Activated naive CD4-positive, alpha-beta T cell treated with anti-CD3 and anti-CD28 coated beads, Interleukin-2, amount 50 U/mL, for 24 hours (primary cell): ENCODE data around the gene HSFX2.
"Not testable (repeated sequence)": the region's sequence is repeated elsewhere in the genome, so short reads cannot be mapped to it uniquely, and the experiment has no call there.

ENCODE experiments used
- H3K27ac Mint-ChIP-seq: one replicate; pipeline ENCODE4 v1.8.0; 2021; ENCODE audit warnings: mild to moderate bottlenecking, mixed read lengths
- H3K27me3 Mint-ChIP-seq: one replicate; pipeline ENCODE4 v1.8.0; 2021; ENCODE audit warnings: mixed read lengths
- H3K36me3 Mint-ChIP-seq: one replicate; pipeline ENCODE4 v1.8.0; 2021; ENCODE audit warnings: mixed read lengths
- H3K4me1 Mint-ChIP-seq: one replicate; pipeline ENCODE4 v1.8.0; 2021; ENCODE audit warnings: mixed read lengths
- H3K4me3 Mint-ChIP-seq: one replicate; pipeline ENCODE4 v1.8.0; 2021; ENCODE audit warnings: mild to moderate bottlenecking, mixed read lengths
- H3K9me3 Mint-ChIP-seq: one replicate; pipeline ENCODE4 v1.8.0; 2021; ENCODE audit warnings: mixed read lengths

Gene HSFX2

DNA sequence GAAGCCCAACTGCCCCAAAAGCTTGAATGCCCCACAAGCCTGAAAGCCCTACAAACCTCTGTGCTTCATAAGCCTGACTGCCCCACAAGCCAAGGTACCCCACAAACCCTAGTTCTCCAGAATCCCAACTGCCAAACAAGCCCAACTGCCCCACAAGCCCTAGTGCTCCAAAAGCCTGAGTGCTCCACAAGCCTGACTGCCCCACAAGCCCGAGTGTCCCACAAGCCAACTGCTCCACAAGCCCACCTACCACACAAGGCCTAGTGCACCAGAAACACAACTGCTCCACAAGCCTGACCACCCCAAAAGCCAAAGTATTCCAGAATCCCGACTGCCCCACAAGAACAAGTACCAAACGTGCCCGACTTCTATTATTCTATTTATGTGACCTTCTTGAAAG is 31.8 kb downstream of the HSFX2 start:
- H3K9me3 Mint-ChIP-seq, result no peaks in the 10 kb centered on the region
- no peaks in the 10 kb centered on the region for H3K36me3 Mint-ChIP-seq
- H3K4me3 Mint-ChIP-seq, result no peak overlapping the region
- no peaks in the 10 kb centered on the region for H3K27me3 Mint-ChIP-seq
- H3K27ac Mint-ChIP-seq, result no peak overlapping the region
- H3K4me1 Mint-ChIP-seq, result no peaks in the 10 kb centered on the region

DNA sequence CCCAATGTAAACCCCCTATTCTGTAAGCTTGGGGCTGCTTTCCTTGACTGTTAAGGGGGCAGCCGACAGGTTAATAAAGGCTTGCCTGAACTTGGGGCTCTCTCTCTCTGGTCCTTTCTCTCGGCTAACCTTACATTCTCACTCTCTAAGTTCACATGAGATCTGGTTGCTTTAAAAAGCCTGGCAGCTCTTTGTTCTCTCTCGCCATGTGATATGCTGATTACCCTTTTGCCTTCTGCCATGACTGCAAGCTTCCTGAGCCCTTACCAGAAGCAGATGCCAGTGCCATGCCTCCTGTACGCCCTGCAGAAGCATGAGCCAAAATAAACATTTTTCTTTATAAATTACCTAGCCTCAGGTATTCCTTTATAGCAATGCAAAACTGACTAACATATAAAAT is 39.9 kb downstream of the HSFX2 start:
- H3K4me3 Mint-ChIP-seq, H3K36me3 Mint-ChIP-seq, H3K27ac Mint-ChIP-seq, H3K27me3 Mint-ChIP-seq, H3K4me1 Mint-ChIP-seq, H3K9me3 Mint-ChIP-seq: not testable (repeated sequence)

DNA sequence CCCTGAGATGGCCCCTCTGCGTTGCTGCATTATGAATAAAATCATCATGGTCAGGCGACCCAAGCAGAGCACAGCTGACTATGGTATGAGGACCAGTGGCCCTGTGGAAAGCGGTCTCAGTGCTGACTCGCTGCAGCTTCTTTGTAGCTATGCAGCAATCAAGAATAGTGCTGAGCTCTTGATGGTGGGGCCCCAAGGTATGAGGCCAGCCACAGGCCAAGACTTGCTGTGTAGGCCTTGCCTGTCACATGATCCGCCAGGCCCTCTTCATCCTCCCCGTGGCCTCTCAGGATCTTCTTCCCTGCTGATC is 43.2 kb downstream of the HSFX2 start:
- H3K27me3 Mint-ChIP-seq, H3K9me3 Mint-ChIP-seq, H3K4me1 Mint-ChIP-seq, H3K36me3 Mint-ChIP-seq, H3K4me3 Mint-ChIP-seq, H3K27ac Mint-ChIP-seq: not testable (repeated sequence)

DNA sequence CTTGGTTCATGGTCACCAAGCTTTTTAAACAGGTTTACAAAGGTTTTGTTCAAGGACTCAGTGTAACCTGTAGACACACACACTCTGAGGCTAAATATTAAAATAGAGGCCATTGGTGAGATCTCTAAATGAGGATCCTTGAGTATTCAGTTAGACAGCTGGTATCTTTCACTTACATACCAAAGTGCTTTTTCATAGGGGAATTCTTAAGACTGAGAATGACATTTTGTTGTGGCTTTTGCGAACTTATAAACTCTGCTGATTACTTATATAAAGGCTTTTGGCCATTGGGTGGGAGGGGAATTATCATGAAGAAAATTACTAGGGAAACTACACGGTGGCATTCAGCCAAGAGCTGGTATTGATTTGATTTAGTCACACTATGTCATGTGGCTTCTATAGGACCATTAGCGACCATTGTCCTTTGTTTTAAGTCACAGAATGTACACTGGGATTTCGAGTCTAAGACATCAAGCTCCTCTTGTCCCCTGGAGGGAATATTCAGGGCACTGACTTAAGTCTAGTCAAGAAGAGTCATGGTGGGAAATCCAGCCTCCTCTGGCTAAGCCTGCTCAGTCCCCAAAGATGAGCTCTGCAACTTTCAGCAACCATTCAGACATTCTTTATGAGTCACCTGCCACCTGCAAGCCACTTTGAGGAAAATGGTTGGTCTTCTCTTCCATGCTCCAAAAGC is 43.7 kb downstream of the HSFX2 start:
- not testable (repeated sequence) for H3K27ac Mint-ChIP-seq, H3K27me3 Mint-ChIP-seq, H3K36me3 Mint-ChIP-seq, H3K4me1 Mint-ChIP-seq, H3K4me3 Mint-ChIP-seq, H3K9me3 Mint-ChIP-seq

DNA sequence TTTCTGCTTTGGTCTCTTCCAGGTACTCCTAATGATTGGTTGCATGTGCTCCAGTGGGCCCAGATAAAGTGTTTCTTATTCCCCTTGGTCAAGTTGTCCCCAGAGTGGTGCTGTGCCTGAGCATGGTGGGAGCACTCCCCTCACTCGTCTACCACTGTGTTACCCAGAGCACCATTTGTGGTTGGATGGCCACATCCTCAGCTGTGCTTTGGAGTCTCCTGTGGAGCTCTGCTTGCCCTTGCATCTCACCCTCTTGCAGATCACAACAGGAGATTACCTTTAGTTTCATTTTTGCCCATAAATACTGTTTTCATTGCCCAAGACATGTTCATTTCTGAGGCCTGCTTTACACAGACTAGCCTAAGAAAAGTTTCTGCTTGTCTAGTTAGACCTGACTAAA is 44.7 kb downstream of the HSFX2 start:
- not testable (repeated sequence) for H3K27ac Mint-ChIP-seq, H3K27me3 Mint-ChIP-seq, H3K4me1 Mint-ChIP-seq, H3K9me3 Mint-ChIP-seq, H3K4me3 Mint-ChIP-seq, H3K36me3 Mint-ChIP-seq

DNA sequence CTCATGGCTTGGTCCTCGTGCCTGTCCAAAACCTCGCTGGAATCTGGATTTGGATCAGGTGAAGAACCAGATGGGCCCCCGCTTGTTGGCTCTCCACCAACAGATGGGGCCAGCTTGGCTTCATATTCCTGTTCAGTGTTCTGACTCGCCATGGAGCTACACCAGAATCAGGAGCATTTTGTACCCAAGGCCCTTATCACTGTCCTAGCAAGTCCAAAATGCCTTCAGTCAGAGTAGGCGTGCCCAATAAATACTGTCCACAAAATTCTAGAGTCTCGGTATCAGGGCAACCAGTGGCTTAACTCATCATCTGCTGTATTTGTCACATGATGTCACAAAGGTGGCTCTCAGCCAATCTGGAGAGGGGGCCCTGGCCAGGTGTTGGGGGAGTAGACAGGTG is 45.4 kb downstream of the HSFX2 start, which contains the start of gene HSFX3:
TSS of gene HSFX3 (minus strand) at position 224 of the 400 bp plus-strand sequence. CDS start at position 152, 72 bp downstream.
- H3K4me3 Mint-ChIP-seq, H3K27me3 Mint-ChIP-seq, H3K4me1 Mint-ChIP-seq, H3K27ac Mint-ChIP-seq, H3K9me3 Mint-ChIP-seq, H3K36me3 Mint-ChIP-seq: not testable (repeated sequence)

DNA sequence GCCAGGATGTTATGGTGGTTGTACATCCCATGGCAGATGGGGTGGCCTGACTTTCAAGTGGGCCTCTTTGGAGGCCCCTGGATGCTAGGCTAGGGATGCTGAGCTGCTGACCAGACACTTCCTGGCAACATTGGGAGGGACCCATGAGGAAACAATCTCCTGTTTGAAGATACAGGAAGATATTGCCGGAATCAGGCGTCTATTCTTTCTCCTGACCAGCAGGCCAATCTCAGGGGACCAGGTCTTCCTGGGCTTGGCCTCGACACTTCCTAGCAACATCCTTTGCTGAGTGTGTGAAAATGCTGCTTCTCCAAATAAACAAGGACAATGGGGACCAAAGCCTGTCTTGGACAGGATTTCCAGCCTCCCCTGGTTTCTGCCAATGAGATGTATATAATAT is 47.3 kb downstream of the HSFX2 start:
- H3K36me3 Mint-ChIP-seq, H3K27ac Mint-ChIP-seq, H3K4me3 Mint-ChIP-seq, H3K4me1 Mint-ChIP-seq, H3K27me3 Mint-ChIP-seq, H3K9me3 Mint-ChIP-seq: not testable (repeated sequence)

DNA sequence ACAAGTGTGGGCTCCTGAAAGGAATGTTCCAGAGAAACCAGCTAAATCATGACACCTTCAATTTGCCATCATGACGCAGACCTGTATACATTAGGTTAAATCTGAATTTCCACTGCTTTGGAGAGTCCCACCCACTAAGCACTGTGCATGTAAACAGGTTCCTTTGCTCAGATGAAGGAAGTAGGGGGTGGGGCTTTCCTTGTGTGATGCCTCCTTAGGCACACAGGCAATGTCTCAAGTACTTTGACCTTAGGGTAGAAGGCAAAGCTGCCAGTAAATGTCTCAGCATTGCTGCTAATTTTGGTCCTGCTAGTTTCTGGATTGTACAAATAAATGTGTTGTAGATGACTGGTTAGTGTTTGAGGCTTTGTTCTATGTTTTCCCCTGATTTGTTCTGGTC is 48.2 kb downstream of the HSFX2 start:
- H3K9me3 Mint-ChIP-seq, H3K27me3 Mint-ChIP-seq, H3K4me3 Mint-ChIP-seq, H3K36me3 Mint-ChIP-seq, H3K4me1 Mint-ChIP-seq, H3K27ac Mint-ChIP-seq: not testable (repeated sequence)

DNA sequence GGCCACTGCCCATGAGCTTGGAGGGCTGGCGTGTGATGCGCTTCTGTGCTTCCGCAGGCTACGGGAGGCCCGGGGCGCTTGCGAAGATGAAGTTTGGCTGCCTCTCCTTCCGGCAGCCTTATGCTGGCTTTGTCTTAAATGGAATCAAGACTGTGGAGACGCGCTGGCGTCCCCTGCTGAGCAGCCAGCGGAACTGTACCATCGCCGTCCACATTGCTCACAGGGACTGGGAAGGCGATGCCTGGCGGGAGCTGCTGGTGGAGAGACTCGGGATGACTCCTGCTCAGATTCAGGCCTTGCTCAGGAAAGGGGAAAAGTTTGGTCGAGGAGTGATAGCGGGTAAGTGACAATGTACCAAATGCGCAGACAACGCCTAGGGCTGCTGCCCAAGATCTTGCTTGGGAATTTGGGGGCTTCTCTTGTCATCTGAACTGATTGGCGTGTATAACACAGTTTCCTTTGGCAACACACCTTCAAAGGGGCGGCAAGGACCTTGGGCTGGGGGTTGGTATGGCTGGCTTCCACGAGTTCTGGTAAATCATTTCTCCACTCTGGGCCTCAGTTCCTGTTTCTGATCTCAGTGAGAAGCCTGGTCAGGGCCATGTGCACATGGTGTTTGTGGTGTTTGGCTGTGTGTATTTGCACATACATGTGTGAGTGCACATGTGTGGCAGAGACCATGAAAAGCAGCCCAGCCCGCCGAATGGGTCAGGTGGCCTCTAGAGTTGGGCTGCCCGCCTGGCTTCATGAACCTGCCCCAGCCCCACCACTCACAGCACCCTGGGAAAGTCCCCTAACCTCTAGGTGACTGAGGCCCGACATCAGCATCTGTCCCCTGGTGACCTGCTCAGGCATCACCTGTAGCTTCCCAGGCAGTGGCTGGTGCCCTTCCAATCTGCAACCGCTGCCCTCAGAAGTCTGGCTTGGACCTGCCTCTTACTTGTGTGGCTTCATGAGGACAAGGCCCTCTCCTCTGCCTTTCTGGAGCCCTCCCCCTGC is 49.3 kb downstream of the HSFX2 start:
- H3K9me3 Mint-ChIP-seq, H3K36me3 Mint-ChIP-seq, H3K4me1 Mint-ChIP-seq: not testable (repeated sequence)

More for the DNA sequence above, 49.3 kb downstream of the HSFX2 start:
- not testable (repeated sequence) for H3K27ac Mint-ChIP-seq, H3K27me3 Mint-ChIP-seq, H3K4me3 Mint-ChIP-seq
